Kidney epithelial cell (primary cell): Measurements from ENCODE around the gene RAB3IL1. TPM values are rescaled to one million over a fixed set of nuclear protein-coding genes. Genes with fewer than 3 reads are reported as not detected.

Experiments
- DNase-seq: peaks from one replicate; pipeline ENCODE4 v3.0.0-alpha.2; 2010; ENCODE audit warnings: low read depth
- H3K27me3 ChIP-seq: 2 replicates; pipeline ENCODE4 v1.6.0; 2011; ENCODE audit warnings: low read length; ENCODE audit not compliant: control insufficient read depth, insufficient read depth
- H3K36me3 ChIP-seq: 2 replicates; pipeline ENCODE4 v1.5.1; 2011; ENCODE audit warnings: low read length; ENCODE audit not compliant: control insufficient read depth, insufficient read depth
- H3K4me3 ChIP-seq: 2 replicates; pipeline ENCODE4 v1.5.1; 2011; ENCODE audit warnings: low read depth, mild to moderate bottlenecking, control low read depth, low read length
- total RNA-seq: library from RNA; depleted of rRNA; stranded (reverse); fragments of >200 nt; gene quantifications from 2 replicates; pipeline ENCODE4 v1.2.3, GENCODE V29; 2015
- TF ChIP-seq, protein P1 (sequence below): IDR thresholded peaks from 2 replicates; pipeline ENCODE4 v1.5.1; 2011; ENCODE audit warnings: mild to moderate bottlenecking, moderate library complexity, low read length, control low read depth, inconsistent platforms; ENCODE audit not compliant: insufficient read depth, poor library complexity, severe bottlenecking

The RAB3IL1 gene
- total RNA-seq, 1 donor from 2014 or later, result 5.2 TPM

- Histone ChIP-seq H3K27me3 (peaks cover 2% of the 10 kb centered on the region), H3K36me3 (no peaks in the 10 kb centered on the region), H3K4me3 (no peak overlapping the region)
- DNase-seq, result no peak
- TF ChIP-seq, protein P1, sequence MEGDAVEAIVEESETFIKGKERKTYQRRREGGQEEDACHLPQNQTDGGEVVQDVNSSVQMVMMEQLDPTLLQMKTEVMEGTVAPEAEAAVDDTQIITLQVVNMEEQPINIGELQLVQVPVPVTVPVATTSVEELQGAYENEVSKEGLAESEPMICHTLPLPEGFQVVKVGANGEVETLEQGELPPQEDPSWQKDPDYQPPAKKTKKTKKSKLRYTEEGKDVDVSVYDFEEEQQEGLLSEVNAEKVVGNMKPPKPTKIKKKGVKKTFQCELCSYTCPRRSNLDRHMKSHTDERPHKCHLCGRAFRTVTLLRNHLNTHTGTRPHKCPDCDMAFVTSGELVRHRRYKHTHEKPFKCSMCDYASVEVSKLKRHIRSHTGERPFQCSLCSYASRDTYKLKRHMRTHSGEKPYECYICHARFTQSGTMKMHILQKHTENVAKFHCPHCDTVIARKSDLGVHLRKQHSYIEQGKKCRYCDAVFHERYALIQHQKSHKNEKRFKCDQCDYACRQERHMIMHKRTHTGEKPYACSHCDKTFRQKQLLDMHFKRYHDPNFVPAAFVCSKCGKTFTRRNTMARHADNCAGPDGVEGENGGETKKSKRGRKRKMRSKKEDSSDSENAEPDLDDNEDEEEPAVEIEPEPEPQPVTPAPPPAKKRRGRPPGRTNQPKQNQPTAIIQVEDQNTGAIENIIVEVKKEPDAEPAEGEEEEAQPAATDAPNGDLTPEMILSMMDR, result no peak
Observed at GRCh38 chr11:61910187-61911127, 6.9 kb downstream of the RAB3IL1 start.

GRCh38 chr11:61908730-61909316, 8.5 kb downstream of the RAB3IL1 start:
- H3K36me3 ChIP-seq, result no peaks in the 10 kb centered on the region
- H3K27me3 ChIP-seq, result no peaks in the 10 kb centered on the region
- TF ChIP-seq, protein P1, result no peak
- DNase-seq, result no peak
- no peak overlapping the region for H3K4me3 ChIP-seq

DNA sequence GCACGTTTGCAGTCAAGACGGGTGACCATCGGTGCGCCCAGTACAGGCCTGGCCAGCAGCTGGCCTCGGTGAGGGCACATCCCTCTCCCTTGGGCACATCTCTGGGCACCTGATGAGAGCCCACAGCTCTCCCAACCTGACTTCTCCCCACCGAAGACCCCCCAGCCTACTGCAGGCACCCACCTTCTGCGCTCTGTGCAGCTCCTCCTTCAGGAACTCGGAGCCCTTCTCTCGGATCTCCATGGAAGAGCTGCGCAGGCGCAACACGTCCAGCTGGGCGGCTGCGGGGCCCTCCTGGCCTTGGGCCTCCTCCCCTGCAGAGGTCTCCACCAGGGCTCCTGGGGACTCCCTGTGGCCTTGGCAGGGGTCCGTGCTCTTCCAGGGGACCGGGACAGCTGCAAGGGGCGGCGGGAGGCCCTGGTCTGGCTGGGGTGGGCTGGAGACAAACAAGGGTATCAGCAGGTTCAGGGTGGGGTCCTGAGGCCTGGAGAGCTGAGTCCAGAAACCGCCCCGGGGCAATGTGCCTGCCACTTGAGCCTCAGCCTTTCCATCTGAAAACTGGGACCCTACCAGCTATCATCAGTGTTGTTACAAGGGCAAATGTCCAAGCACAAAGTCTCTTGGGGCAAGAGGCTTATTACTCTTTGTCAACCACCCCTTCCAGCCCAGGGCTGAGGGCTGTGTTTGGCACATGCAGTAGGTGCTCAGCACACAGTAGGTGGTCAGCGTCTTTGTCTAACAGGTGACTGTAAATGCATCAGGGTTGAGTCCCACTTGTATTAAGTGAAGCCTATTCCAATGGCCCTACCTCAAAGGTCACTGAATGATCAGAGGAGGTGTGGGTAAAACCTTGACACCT, 9.3 kb downstream of the RAB3IL1 start:
- Histone ChIP-seq H3K36me3 (no peaks in the 10 kb centered on the region), H3K4me3 (no peak overlapping the region), H3K27me3 (no peaks in the 10 kb centered on the region)
- no peak for DNase-seq
- TF ChIP-seq, protein P1, result no peak

DNA sequence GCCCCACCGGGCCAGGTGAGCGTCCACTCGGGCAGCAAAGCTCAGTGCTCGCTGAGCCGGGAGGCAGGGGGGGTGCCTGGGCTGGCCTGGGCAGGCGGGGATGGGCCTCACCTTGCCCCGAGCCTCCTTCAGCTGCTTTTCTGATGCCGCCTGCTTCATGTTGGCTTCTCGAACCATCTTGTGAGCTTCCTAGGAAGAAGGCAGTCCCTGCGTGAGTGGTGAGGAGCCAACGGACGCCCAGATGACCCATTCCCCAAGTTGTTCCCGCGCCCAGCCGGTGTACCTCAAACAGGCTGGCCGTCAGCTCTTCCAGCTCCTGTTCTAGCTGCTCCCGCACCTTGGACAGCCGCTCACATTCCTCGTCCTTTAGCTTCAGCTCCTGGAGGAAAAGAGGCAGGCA, 10.1 kb downstream of the RAB3IL1 start:
- Histone ChIP-seq H3K36me3 (no peaks in the 10 kb centered on the region), H3K4me3 (no peak overlapping the region), H3K27me3 (no peaks in the 10 kb centered on the region)
- DNase-seq, result no peak
- TF ChIP-seq, protein P1, result no peak

GRCh38 chr11:61906522-61906909, 10.8 kb downstream of the RAB3IL1 start:
- H3K27me3 ChIP-seq, result no peaks in the 10 kb centered on the region
- TF ChIP-seq, protein P1, result no peak

More at GRCh38 chr11:61906522-61906909, 10.8 kb downstream of the RAB3IL1 start:
- no peak overlapping the region for H3K4me3 ChIP-seq
- no peaks in the 10 kb centered on the region for H3K36me3 ChIP-seq
- no peak for DNase-seq
